Stimulated activated CD4-positive, alpha-beta T cell treated with anti-CD3 and anti-CD28 coated beads, Interleukin-4, amount 100 ng/mL, for 1 hour (primary cell): ENCODE data around the gene KIAA0513.
"Not testable (repeated sequence)": the region's sequence is repeated elsewhere in the genome, so short reads cannot be mapped to it uniquely, and the experiment has no call there.

Experiments used
- DNase-seq: peaks from one replicate; pipeline ENCODE4 v3.0.0-alpha.2; 2020

Gene KIAA0513

GRCh38 chr16:85031451-85031850 is 3.9 kb downstream of the KIAA0513 start:
- DNase-seq, result no peak

GRCh38 chr16:85032187-85032586 is 4.6 kb downstream of the KIAA0513 start:
- DNase-seq, result not testable (repeated sequence)

- no peak for DNase-seq
These were observed 5.6 kb downstream of the KIAA0513 start for GRCh38 chr16:85033171-85033570.

- no peak for DNase-seq
These were observed 7.2 kb downstream of the KIAA0513 start for GRCh38 chr16:85034591-85035433.

GRCh38 chr16:85036236-85037049 is 8.8 kb downstream of the KIAA0513 start:
- DNase-seq, result no peak

GRCh38 chr16:85037050-85037410 is 9.4 kb downstream of the KIAA0513 start:
- no peak for DNase-seq

- DNase-seq, result no peak
These were observed 10.1 kb downstream of the KIAA0513 start for GRCh38 chr16:85037721-85038120.

- DNase-seq, result no peak
These were observed 13.1 kb downstream of the KIAA0513 start for GRCh38 chr16:85040685-85041084.

GRCh38 chr16:85041219-85042166 is 13.9 kb downstream of the KIAA0513 start:
- DNase-seq, result no peak

GRCh38 chr16:85042167-85042526 is 14.6 kb downstream of the KIAA0513 start:
- DNase-seq, result no peak

- no peak for DNase-seq
These were observed 15.0 kb downstream of the KIAA0513 start for GRCh38 chr16:85042606-85043005.

- no peak for DNase-seq
These were observed 17.5 kb downstream of the KIAA0513 start for GRCh38 chr16:85045077-85045476.

GRCh38 chr16:85045641-85046471 is 18.3 kb downstream of the KIAA0513 start:
- no peak for DNase-seq

GRCh38 chr16:85046472-85046916 is 18.9 kb downstream of the KIAA0513 start:
- no peak for DNase-seq

GRCh38 chr16:85046931-85047866 is 19.6 kb downstream of the KIAA0513 start:
- no peak for DNase-seq

- no peak for DNase-seq
These were observed 20.4 kb downstream of the KIAA0513 start for GRCh38 chr16:85047867-85048455.

GRCh38 chr16:85048921-85049562 is 21.4 kb downstream of the KIAA0513 start:
- no peak for DNase-seq

GRCh38 chr16:85049706-85050305 is 22.2 kb downstream of the KIAA0513 start:
- DNase-seq, result no peak

- DNase-seq, result no peak
These were observed 23.5 kb downstream of the KIAA0513 start for GRCh38 chr16:85051067-85051581.
